Measurements from ENCODE around the gene NID2.

NID2 gene

DNA sequence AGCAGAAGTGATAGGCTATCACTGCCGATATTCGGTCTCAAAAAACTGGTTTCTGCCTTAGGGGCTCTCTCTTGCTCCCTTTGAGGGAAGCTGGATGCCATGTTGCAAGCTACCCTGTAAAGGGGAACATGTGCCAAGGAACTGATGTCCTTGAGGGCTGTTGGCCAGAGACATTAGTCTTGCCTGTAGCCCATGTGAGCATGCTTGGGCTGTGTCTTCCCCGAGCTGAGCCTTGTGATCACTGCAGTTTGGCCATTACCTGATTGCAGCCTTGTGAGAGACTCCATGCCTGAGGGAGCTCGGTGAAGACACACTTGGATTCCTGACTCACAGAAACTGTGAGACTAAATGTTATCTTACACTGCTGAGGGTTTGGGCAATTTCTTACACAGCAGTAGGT is 60.7 kb downstream of the NID2 start:
- TF ChIP-seq FOXM1 (IDR thresholded peaks at IDR 0.05; ENCODE audit: borderline replicate concordance, low read depth) (no peak), TAF1 (IDR thresholded peaks at IDR 0.05; ENCODE audit: low read depth) (no peak), CEBPB (IDR thresholded peaks at IDR 0.05) (no peak), TCF12 (IDR thresholded peaks at IDR 0.05; ENCODE audit: low read depth) (no peak), NFIC (IDR thresholded peaks at IDR 0.05) (no peak), CREB1 (IDR thresholded peaks at IDR 0.05; ENCODE audit: low read depth) (no peak), YY1 (IDR thresholded peaks at IDR 0.05; ENCODE audit: low read depth) (no peak), TEAD4 (IDR thresholded peaks at IDR 0.05) (no peak), EP300 (IDR thresholded peaks at IDR 0.05; ENCODE audit: borderline replicate concordance) (no peak), ZBTB7A (IDR thresholded peaks at IDR 0.05; ENCODE audit: low read depth) (no peak), RAD21 (IDR thresholded peaks at IDR 0.05; ENCODE audit: low read depth) (no peak), EGR1 (IDR thresholded peaks at IDR 0.05) (no peak)
- TF ChIP-seq, protein P1, sequence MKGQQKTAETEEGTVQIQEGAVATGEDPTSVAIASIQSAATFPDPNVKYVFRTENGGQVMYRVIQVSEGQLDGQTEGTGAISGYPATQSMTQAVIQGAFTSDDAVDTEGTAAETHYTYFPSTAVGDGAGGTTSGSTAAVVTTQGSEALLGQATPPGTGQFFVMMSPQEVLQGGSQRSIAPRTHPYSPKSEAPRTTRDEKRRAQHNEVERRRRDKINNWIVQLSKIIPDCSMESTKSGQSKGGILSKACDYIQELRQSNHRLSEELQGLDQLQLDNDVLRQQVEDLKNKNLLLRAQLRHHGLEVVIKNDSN (IDR thresholded peaks at IDR 0.05): no peak
- TF ChIP-seq, protein P2, sequence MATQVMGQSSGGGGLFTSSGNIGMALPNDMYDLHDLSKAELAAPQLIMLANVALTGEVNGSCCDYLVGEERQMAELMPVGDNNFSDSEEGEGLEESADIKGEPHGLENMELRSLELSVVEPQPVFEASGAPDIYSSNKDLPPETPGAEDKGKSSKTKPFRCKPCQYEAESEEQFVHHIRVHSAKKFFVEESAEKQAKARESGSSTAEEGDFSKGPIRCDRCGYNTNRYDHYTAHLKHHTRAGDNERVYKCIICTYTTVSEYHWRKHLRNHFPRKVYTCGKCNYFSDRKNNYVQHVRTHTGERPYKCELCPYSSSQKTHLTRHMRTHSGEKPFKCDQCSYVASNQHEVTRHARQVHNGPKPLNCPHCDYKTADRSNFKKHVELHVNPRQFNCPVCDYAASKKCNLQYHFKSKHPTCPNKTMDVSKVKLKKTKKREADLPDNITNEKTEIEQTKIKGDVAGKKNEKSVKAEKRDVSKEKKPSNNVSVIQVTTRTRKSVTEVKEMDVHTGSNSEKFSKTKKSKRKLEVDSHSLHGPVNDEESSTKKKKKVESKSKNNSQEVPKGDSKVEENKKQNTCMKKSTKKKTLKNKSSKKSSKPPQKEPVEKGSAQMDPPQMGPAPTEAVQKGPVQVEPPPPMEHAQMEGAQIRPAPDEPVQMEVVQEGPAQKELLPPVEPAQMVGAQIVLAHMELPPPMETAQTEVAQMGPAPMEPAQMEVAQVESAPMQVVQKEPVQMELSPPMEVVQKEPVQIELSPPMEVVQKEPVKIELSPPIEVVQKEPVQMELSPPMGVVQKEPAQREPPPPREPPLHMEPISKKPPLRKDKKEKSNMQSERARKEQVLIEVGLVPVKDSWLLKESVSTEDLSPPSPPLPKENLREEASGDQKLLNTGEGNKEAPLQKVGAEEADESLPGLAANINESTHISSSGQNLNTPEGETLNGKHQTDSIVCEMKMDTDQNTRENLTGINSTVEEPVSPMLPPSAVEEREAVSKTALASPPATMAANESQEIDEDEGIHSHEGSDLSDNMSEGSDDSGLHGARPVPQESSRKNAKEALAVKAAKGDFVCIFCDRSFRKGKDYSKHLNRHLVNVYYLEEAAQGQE (IDR thresholded peaks at IDR 0.05; ENCODE audit: low read depth): no peak
- TF ChIP-seq, protein P3, sequence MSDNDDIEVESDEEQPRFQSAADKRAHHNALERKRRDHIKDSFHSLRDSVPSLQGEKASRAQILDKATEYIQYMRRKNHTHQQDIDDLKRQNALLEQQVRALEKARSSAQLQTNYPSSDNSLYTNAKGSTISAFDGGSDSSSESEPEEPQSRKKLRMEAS (IDR thresholded peaks at IDR 0.05): no peak

DNA sequence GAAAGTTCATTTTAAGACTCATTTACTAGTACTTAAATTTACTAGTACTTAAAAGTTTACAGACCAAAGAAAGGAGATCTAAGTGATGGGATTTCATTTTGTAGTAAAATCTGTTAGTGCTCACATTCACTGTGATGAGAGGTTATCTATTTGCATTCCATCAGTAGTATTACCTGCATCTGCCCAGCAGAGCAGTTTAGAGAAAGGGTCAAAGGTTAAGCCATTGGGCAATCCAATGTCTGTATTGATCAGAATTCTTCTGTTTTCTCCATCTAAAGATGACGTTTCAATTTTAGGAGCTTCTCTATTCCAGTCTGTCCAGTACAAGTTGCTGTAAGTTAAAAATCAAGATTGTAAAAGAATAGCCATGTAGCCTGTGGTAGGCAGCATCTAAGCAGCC is 61.2 kb downstream of the NID2 start:
- no peak for TF ChIP-seq TCF12 (IDR thresholded peaks at IDR 0.05; ENCODE audit: low read depth)

DNA sequence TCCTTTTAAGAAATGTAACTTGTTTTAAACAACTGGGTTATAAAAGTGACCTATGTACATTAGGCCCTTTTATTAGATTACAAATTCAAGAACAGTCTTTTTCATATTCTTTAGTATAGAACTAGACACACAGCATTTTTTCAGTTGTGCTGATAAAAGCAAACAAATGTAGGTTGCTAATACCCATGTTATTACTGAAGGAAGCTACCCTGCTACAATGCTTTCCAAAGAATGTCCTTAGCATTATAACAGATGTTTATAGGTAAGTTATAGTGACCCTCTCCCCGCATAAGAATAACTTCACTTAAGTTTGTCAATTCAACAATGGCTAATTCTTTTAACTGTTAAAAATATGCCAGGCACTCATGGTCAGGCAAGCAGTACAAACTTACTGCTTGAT is 61.6 kb downstream of the NID2 start:
- no peak for TF ChIP-seq TEAD4 (IDR thresholded peaks at IDR 0.05)
- no peak for TF ChIP-seq TCF12 (IDR thresholded peaks at IDR 0.05; ENCODE audit: low read depth)
- no peak for TF ChIP-seq FOXM1 (IDR thresholded peaks at IDR 0.05; ENCODE audit: borderline replicate concordance, low read depth)
- TF ChIP-seq, protein P2 (IDR thresholded peaks at IDR 0.05; ENCODE audit: low read depth): no peak
- TF ChIP-seq CEBPB (IDR thresholded peaks at IDR 0.05): no peak
- no peak for TF ChIP-seq NFIC (IDR thresholded peaks at IDR 0.05)
- no peak for TF ChIP-seq ZBTB7A (IDR thresholded peaks at IDR 0.05; ENCODE audit: low read depth)
- TF ChIP-seq EP300 (IDR thresholded peaks at IDR 0.05; ENCODE audit: borderline replicate concordance): no peak
- TF ChIP-seq, protein P1 (IDR thresholded peaks at IDR 0.05): no peak
- TF ChIP-seq TAF1 (IDR thresholded peaks at IDR 0.05; ENCODE audit: low read depth): no peak
- no peak for TF ChIP-seq YY1 (IDR thresholded peaks at IDR 0.05; ENCODE audit: low read depth)
- no peak for TF ChIP-seq RAD21 (IDR thresholded peaks at IDR 0.05; ENCODE audit: low read depth)

DNA sequence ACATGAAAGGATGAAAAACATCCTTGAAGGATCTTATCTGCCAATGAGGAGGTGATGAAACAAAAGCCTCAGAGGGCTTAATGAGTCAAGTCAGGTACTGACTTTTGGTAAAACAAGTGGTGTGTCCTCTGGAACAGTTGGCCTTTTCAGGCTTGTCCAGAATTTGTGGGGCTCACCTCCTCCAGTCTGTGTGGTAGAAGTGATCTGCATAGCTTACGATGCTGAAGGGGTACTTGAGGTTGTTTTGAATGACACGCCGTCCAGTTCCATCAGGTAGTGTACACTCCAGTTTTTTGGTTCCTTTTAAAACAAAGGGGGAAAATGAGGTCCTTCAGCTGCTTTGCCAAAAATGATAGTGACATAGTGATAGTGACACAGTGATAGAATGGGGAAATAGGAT is 62.5 kb downstream of the NID2 start:
- no peak for TF ChIP-seq TCF12 (IDR thresholded peaks at IDR 0.05; ENCODE audit: low read depth)
- no peak for TF ChIP-seq NFIC (IDR thresholded peaks at IDR 0.05)
- TF ChIP-seq ZBTB7A (IDR thresholded peaks at IDR 0.05; ENCODE audit: low read depth): no peak
- TF ChIP-seq, protein P1 (IDR thresholded peaks at IDR 0.05): no peak
- TF ChIP-seq, protein P3 (IDR thresholded peaks at IDR 0.05): no peak
- no peak for TF ChIP-seq TEAD4 (IDR thresholded peaks at IDR 0.05)
- no peak for TF ChIP-seq FOXM1 (IDR thresholded peaks at IDR 0.05; ENCODE audit: borderline replicate concordance, low read depth)
- TF ChIP-seq TAF1 (IDR thresholded peaks at IDR 0.05; ENCODE audit: low read depth): no peak
- TF ChIP-seq, protein P2 (IDR thresholded peaks at IDR 0.05; ENCODE audit: low read depth): no peak
- TF ChIP-seq CREB1 (IDR thresholded peaks at IDR 0.05; ENCODE audit: low read depth): no peak
- TF ChIP-seq YY1 (IDR thresholded peaks at IDR 0.05; ENCODE audit: low read depth): no peak
- TF ChIP-seq EGR1 (IDR thresholded peaks at IDR 0.05): no peak
- no peak for TF ChIP-seq RAD21 (IDR thresholded peaks at IDR 0.05; ENCODE audit: low read depth)
- no peak for TF ChIP-seq CEBPB (IDR thresholded peaks at IDR 0.05)
- TF ChIP-seq EP300 (IDR thresholded peaks at IDR 0.05; ENCODE audit: borderline replicate concordance): no peak

All from Ishikawa (cell line).